Esophagus squamous epithelium (tissue), 5 donors: ENCODE measurements around the gene NKX2-8. TPM values are rescaled to one million over a fixed set of nuclear protein-coding genes. Genes with fewer than 3 reads are reported as not detected.
"Not testable (repeated sequence)": the region's sequence is repeated elsewhere in the genome, so short reads cannot be mapped to it uniquely, and the experiment has no call there.

Source experiments
- DNase-seq: peaks from one replicate; lab custom pipeline; 2025; lab: John Stamatoyannopoulos, UW
- H3K27ac ChIP-seq, 4 donors: fragments of 200-600 bp; sonication (generic); one replicate each; pipeline ENCODE4 v1.5.1; 2016 to 2019; ENCODE audit warnings: mild to moderate bottlenecking in 1 of 4
- H3K27me3 ChIP-seq, 4 donors: fragments of 200-600 bp; sonication (generic); 1 replicate in 3 of 4; 2 replicates in 1 of 4; pipeline versions ENCODE4 v1.5.1 to v1.6.0; 2017 to 2021; ENCODE audit warnings: antibody characterized with exemption in 1 of 4
- H3K36me3 ChIP-seq, 3 donors: fragments of 200-600 bp; sonication (generic); one replicate each; pipeline ENCODE4 v1.5.1; 2016 to 2019
- H3K4me1 ChIP-seq, 3 donors: fragments of 200-600 bp; sonication (generic); one replicate each; pipeline ENCODE4 v1.5.1; 2017 to 2019
- H3K4me3 ChIP-seq, 4 donors: fragments of 200-600 bp; sonication (generic); 1 replicate in 3 of 4; 2 replicates in 1 of 4; pipeline ENCODE4 v1.5.1; 2016 to 2019; ENCODE audit warnings: mild to moderate bottlenecking in 2 of 4, moderate library complexity in 1 of 4
- H3K9me3 ChIP-seq, 3 donors: fragments of 200-600 bp; sonication (generic); one replicate each; pipeline ENCODE4 v1.5.1; 2016 to 2019
- POLR2A ChIP-seq, 4 donors: fragments of 450-650 bp; IDR thresholded peaks; one replicate each; pipeline ENCODE4 v1.6.1; 2017; ENCODE audit warnings: antibody characterized with exemption in 4 of 4, mild to moderate bottlenecking in 4 of 4, moderate library complexity in 3 of 4
- WGBS, 2 donors: methylation state at CpG; one replicate each; pipeline ENCODE4 v1.1.5; 2018; 5-methylcytosine and 5-hydroxymethylcytosine counted together
- intact Hi-C: fragments of 100-400 bp; cut with DNase I; formaldehyde crosslinking; loops from one replicate; pipeline ENCODE4 v1.15.0; 2022
- total RNA-seq, 4 donors: library from RNA; depleted of rRNA; stranded (reverse); fragments of >200 nt; gene quantifications; one replicate each; pipeline ENCODE4 v1.1.0, GENCODE V29; 2016
- TF ChIP-seq, protein P1 (sequence below), 6 experiments: fragments of 450-650 bp in 4 of 6; fragments of 200-600 bp in 2 of 6; sonication (generic) in 2 of 6; IDR thresholded peaks; one replicate each; pipeline ENCODE4 v1.5.1; 2016 to 2019; ENCODE audit warnings: antibody characterized with exemption in 6 of 6, mild to moderate bottlenecking in 4 of 6, moderate library complexity in 4 of 6
- donor health status: DM: yes; HTN: yes; CAD: no.

The NKX2-8 gene
- total RNA-seq, 4 donors from 2014 or later: 2.8 to 10.0 (median 4.0) TPM

DNA sequence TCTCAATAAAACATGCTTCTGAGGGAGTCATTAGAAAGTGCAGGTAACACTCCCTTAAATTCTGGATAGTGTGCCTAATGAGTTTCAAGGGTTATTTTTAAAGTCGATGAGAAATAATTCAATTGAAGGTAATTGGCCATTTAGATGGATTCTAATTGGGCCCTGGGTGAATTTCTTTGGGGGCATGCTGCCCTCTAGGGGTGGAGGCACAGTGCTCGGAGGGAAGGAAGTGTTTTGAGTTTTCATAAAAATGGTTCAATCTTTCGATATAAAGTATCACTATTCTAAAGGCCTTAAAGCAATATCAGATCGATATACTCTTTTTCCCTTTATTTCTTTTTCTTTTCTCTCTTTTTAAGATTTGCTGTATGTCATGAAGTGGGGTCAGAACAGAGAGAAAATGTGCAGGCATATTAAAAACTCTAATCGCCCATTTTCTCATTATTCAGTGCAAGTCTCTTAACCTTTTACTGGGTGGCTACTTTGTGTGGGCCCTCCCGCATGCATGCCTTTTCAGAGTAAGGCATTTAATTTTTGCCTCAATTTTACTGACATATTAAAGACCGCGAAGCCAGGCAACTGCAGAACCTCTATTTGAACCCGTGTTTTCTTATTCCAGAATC is 25.5 kb downstream of the NKX2-8 start:
- H3K9me3 ChIP-seq: no peaks in the 10 kb centered on the region
- H3K36me3 ChIP-seq: no peaks in the 10 kb centered on the region
- H3K4me3 ChIP-seq: no peak overlapping the region
- no peak for DNase-seq
- WGBS, 2 donors: 54 to 65% methylated on average over 9 of the region's 9 CpGs
- TF ChIP-seq, protein P1, sequence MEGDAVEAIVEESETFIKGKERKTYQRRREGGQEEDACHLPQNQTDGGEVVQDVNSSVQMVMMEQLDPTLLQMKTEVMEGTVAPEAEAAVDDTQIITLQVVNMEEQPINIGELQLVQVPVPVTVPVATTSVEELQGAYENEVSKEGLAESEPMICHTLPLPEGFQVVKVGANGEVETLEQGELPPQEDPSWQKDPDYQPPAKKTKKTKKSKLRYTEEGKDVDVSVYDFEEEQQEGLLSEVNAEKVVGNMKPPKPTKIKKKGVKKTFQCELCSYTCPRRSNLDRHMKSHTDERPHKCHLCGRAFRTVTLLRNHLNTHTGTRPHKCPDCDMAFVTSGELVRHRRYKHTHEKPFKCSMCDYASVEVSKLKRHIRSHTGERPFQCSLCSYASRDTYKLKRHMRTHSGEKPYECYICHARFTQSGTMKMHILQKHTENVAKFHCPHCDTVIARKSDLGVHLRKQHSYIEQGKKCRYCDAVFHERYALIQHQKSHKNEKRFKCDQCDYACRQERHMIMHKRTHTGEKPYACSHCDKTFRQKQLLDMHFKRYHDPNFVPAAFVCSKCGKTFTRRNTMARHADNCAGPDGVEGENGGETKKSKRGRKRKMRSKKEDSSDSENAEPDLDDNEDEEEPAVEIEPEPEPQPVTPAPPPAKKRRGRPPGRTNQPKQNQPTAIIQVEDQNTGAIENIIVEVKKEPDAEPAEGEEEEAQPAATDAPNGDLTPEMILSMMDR (IDR thresholded peaks at IDR 0.05): peak; percentile 30 to 63 (median 52)
- no peak for TF ChIP-seq POLR2A (IDR thresholded peaks at IDR 0.05)
- intact Hi-C loops: no loop called here
- peaks cover 0 to 26% (median 0%) of the 10 kb centered on the region in 4 donors for H3K27me3 ChIP-seq
- H3K4me1 ChIP-seq: peaks cover 0 to 5% (median 0%) of the 10 kb centered on the region in 3 donors
- H3K27ac ChIP-seq: no peak overlapping the region

DNA sequence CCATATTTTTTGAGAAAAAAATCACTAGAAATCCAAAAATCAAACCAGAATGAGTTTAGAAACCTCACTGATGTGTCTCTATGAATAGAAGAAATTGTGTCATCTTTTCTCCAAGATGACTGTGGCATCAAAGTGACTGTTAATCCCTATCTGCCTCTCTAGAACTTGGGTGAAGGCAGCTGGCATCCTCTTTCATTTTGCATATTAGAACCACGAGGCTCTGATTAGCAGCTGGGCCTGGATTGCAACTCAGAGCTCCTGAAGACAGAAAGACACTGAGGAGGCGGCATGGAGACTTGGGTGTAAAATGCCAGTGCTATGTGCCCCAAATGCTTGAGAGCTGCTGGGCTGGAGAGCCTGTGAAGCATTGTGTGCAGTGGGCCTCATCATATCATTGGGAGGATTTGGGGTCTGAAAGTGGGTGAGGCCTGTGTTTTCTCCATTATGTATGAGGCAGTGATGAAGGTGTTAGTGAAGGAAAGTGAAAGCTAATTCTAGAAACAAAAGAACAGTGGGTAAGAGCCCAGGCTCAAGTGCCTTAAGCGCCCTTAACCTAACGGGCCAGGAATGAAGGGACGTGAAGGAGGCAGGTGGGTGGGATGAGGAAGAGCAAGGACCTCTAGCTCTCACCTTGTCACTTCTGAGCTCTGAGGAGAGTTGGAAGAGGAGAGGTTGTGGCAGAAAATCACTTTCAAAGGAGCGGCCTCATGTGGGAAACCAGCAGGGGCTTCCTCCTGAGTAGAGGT is 26.2 kb downstream of the NKX2-8 start:
- Histone ChIP-seq H3K4me3 (no peak overlapping the region), H3K4me1 (peaks cover 0 to 5% (median 0%) of the 10 kb centered on the region in 3 donors), H3K9me3 (no peaks in the 10 kb centered on the region), H3K36me3 (no peaks in the 10 kb centered on the region), H3K27me3 (peaks cover 0 to 22% (median 0%) of the 10 kb centered on the region in 4 donors), H3K27ac (no peak overlapping the region)
- intact Hi-C loops: no loop called here
- DNase-seq: no peak
- WGBS, 2 donors: 73 to 77% methylated on average over 6 of the region's 6 CpGs
- TF ChIP-seq, protein P1 (IDR thresholded peaks at IDR 0.05): no peak
- no peak for TF ChIP-seq POLR2A (IDR thresholded peaks at IDR 0.05)

DNA sequence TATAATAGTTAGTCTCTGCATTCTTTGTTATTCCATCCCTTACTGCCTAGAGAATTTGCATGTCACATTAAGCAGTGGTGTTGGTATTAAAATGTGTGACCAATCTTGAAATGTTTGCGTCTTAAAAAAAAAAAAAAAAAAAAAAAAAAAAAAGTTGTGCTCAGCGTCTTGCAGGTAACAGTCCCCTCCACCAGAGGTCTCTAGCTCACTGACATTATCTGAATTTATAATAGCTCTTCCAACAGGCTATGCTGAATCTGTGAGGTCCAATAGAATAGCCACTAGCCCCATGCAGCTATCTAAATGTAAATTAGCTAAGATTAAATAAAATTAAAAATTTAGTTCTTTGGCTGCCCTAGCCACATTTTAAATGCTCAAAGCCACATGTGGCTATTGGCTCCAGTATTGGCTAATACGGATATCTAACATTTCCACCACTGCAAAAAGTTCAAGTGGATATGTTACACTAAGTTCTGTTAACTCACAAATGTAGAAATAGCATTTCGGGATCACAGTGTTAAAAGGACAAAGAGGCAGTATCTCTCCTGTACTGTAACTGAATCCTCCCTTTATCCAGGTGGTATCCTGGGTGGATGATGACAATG is 28.7 kb downstream of the NKX2-8 start:
- H3K27ac ChIP-seq: no peak overlapping the region
- peaks cover 0 to 19% (median 0%) of the 10 kb centered on the region in 4 donors for H3K27me3 ChIP-seq
- H3K4me3 ChIP-seq: no peak overlapping the region
- DNase-seq: no peak
- intact Hi-C loops: no loop called here
- H3K4me1 ChIP-seq: no peaks in the 10 kb centered on the region
- 28 to 36% methylated on average over 4 of the region's 4 CpGs for WGBS, 2 donors
- no peaks in the 10 kb centered on the region for H3K9me3 ChIP-seq
- H3K36me3 ChIP-seq: no peaks in the 10 kb centered on the region
- TF ChIP-seq POLR2A (IDR thresholded peaks at IDR 0.05): no peak
- TF ChIP-seq, protein P1 (IDR thresholded peaks at IDR 0.05): peak; percentile 19 to 72 (median 52)

DNA sequence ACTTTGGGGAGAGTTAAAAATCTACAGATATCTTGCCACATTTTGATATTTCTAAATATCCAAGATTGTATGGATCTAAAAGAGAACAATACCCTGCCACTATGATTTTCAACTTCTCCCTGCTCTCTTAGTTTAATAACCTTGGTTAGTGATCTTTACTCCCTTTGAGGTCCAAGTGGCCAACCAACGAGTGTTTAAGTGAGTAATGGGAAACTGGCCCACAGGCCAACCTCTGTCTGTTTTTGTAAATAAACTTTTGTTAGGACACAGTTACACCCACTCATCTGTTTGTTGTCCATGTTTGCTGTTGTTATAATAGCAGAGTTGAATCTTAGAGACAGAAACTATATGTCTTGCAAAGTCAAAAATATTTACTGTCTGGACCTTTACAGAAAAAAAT is 31.5 kb downstream of the NKX2-8 start:
- Histone ChIP-seq H3K27ac (no peak overlapping the region), H3K9me3 (no peaks in the 10 kb centered on the region), H3K36me3 (no peaks in the 10 kb centered on the region), H3K4me1 (no peaks in the 10 kb centered on the region), H3K4me3 (no peak overlapping the region), H3K27me3 (peaks cover 0 to 33% (median 0%) of the 10 kb centered on the region in 4 donors)
- DNase-seq: no peak
- 7 to 8% methylated on average over 1 of the region's 1 CpG for WGBS, 2 donors
- intact Hi-C loops: no loop called here
- TF ChIP-seq POLR2A (IDR thresholded peaks at IDR 0.05): no peak
- TF ChIP-seq, protein P1 (IDR thresholded peaks at IDR 0.05): no peak

DNA sequence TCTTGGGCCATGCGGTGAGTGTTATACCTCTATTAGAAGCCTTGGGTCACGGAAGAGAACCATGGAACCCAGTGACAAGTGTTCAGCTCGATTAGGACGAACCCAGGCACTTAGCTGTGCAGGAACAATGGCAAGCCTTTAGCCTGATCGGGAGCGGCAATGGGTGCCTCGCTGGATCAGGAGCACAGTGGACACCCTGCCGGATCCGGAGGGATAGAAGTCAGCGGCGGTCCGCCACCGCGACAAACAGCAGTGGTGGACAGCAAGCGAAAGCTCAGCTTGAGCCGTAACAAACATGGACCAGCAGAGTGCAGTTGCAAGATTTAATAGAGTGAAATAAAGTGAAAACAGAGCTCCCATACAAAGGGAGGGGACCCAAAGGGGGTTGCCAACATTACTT is 38.1 kb downstream of the NKX2-8 start:
- H3K27ac ChIP-seq, DNase-seq, H3K4me1 ChIP-seq, intact Hi-C loops, H3K4me3 ChIP-seq, H3K9me3 ChIP-seq, H3K36me3 ChIP-seq: not testable (repeated sequence)
- 89 to 93% methylated on average over 15 to 16 of the region's 16 CpGs for WGBS, 2 donors
- H3K27me3 ChIP-seq: peaks cover 0 to 54% (median 0%) of the 10 kb centered on the region in 4 donors
